Activated gamma-delta T cell treated with anti-CD3 and anti-CD28 coated beads, Interleukin-2, amount 50 U/mL, for 16 hours (primary cell): ENCODE measurements around the gene QSER1.
"Not testable (repeated sequence)": the region's sequence is repeated elsewhere in the genome, so short reads cannot be mapped to it uniquely, and the experiment has no call there.

Source experiments
- DNase-seq: peaks from one replicate; pipeline ENCODE4 v3.0.0-alpha.2; 2020; ENCODE audit warnings: low read depth

Gene QSER1

GRCh38 chr11:32935462-32936029 is 42.9 kb downstream of the QSER1 start:
- no peak for DNase-seq

- DNase-seq: not testable (repeated sequence)
These were observed 43.6 kb downstream of the QSER1 start for GRCh38 chr11:32936178-32936577.

- not testable (repeated sequence) for DNase-seq
These were observed 44.7 kb downstream of the QSER1 start for GRCh38 chr11:32937283-32937682.

GRCh38 chr11:32939046-32939445 is 46.4 kb downstream of the QSER1 start:
- no peak for DNase-seq

GRCh38 chr11:32939866-32940265 is 47.3 kb downstream of the QSER1 start:
- DNase-seq: no peak

- no peak for DNase-seq
These were observed 48.3 kb downstream of the QSER1 start for GRCh38 chr11:32940865-32941264.

- DNase-seq: no peak
These were observed 55.4 kb downstream of the QSER1 start for GRCh38 chr11:32947978-32948377.

- no peak for DNase-seq
These were observed 57.1 kb downstream of the QSER1 start for GRCh38 chr11:32949739-32950138.

- DNase-seq: no peak
These were observed 59.8 kb downstream of the QSER1 start for GRCh38 chr11:32952421-32952820.

- no peak for DNase-seq
These were observed 61.1 kb downstream of the QSER1 start for GRCh38 chr11:32953700-32954099.

- no peak for DNase-seq
These were observed 68.0 kb downstream of the QSER1 start for GRCh38 chr11:32960553-32961164.

GRCh38 chr11:32962016-32962415 is 69.4 kb downstream of the QSER1 start:
- no peak for DNase-seq

GRCh38 chr11:32963721-32964120 is 71.1 kb downstream of the QSER1 start:
- DNase-seq: no peak

GRCh38 chr11:32968541-32968940 is 75.9 kb downstream of the QSER1 start:
- no peak for DNase-seq

- not testable (repeated sequence) for DNase-seq
These were observed 79.6 kb downstream of the QSER1 start for GRCh38 chr11:32972233-32972632.

- no peak for DNase-seq
These were observed 80.2 kb downstream of the QSER1 start for GRCh38 chr11:32972781-32973180.

- no peak for DNase-seq
These were observed 90.0 kb downstream of the QSER1 start for GRCh38 chr11:32982626-32983025.

GRCh38 chr11:32983506-32983905 is 90.9 kb downstream of the QSER1 start:
- no peak for DNase-seq

GRCh38 chr11:32985600-32985999 is 93.0 kb downstream of the QSER1 start:
- no peak for DNase-seq

GRCh38 chr11:32987851-32988250 is 95.2 kb downstream of the QSER1 start:
- no peak for DNase-seq

GRCh38 chr11:32990481-32990880 is 97.9 kb downstream of the QSER1 start:
- no peak for DNase-seq

GRCh38 chr11:32991427-32991826 is 98.8 kb downstream of the QSER1 start:
- no peak for DNase-seq

- DNase-seq: no peak
These were observed 99.3 kb downstream of the QSER1 start for GRCh38 chr11:32991898-32992297.

GRCh38 chr11:33000181-33000580 is 107.6 kb downstream of the QSER1 start:
- DNase-seq: no peak
